ENCODE measurements around the gene SGMS2. TPM values are rescaled to one million over a fixed set of nuclear protein-coding genes. Genes with fewer than 3 reads are reported as not detected.

SGMS2 gene
- total RNA-seq, 1 donor from 2014 or later = 1.1 TPM

- no peak for TF ChIP-seq EZH2 (IDR thresholded peaks at IDR 0.05)
- no peak for TF ChIP-seq CTCF (IDR thresholded peaks at IDR 0.05)
- no peak for TF ChIP-seq EZH2phosphoT487 (IDR thresholded peaks at IDR 0.05)
- Histone ChIP-seq H3K4me3 (no peak overlapping the region), H3K27ac (no peak overlapping the region), H3K9ac (no peak overlapping the region), H2AFZ (replicated peaks) (no peak overlapping the region), H4K20me1 (ENCODE audit: low read depth) (no peaks in the 10 kb centered on the region), H3K9me3 (ENCODE audit: low read depth) (peaks cover 7% of the 10 kb centered on the region), H3K79me2 (ENCODE audit: low read depth) (no peaks in the 10 kb centered on the region), H3K4me1 (no peaks in the 10 kb centered on the region), H3F3A (ENCODE audit: low read depth) (no peaks in the 10 kb centered on the region), H3K36me3 (no peaks in the 10 kb centered on the region), H3K4me2 (no peak overlapping the region), H3K27me3 (no peaks in the 10 kb centered on the region)
- Mint-ChIP-seq H3K4me3 (no peak overlapping the region), H3K27me3 (ENCODE audit: insufficient read depth, low read depth) (no peaks in the 10 kb centered on the region), H3K9me3 (peaks cover 6% of the 10 kb centered on the region), H3K4me1 (no peaks in the 10 kb centered on the region), H3K27ac (no peak overlapping the region), H3K36me3 (no peaks in the 10 kb centered on the region)
- DNase-seq (ENCODE audit: low spot score) = no peak
Measured at GRCh38 chr4:107915220-107915619, 90.5 kb downstream of the SGMS2 start.

GRCh38 chr4:107916623-107917022 is 91.9 kb downstream of the SGMS2 start:
- H3K4me1 Mint-ChIP-seq = no peaks in the 10 kb centered on the region
- H3K4me2 ChIP-seq = no peak overlapping the region
- no peak overlapping the region for H3K4me3 ChIP-seq
- DNase-seq (ENCODE audit: low spot score) = no peak
- H4K20me1 ChIP-seq (ENCODE audit: low read depth) = no peaks in the 10 kb centered on the region
- H3K27me3 ChIP-seq = no peaks in the 10 kb centered on the region
- no peaks in the 10 kb centered on the region for H3K4me1 ChIP-seq
- no peak overlapping the region for H3K27ac ChIP-seq
- no peak overlapping the region for H2AFZ ChIP-seq (replicated peaks)
- H3K36me3 ChIP-seq = no peaks in the 10 kb centered on the region
- H3F3A ChIP-seq (ENCODE audit: low read depth) = no peaks in the 10 kb centered on the region
- no peaks in the 10 kb centered on the region for H3K36me3 Mint-ChIP-seq
- no peak for TF ChIP-seq EZH2phosphoT487 (IDR thresholded peaks at IDR 0.05)
- TF ChIP-seq CTCF (IDR thresholded peaks at IDR 0.05) = no peak
- no peak for TF ChIP-seq EZH2 (IDR thresholded peaks at IDR 0.05)
- H3K27ac Mint-ChIP-seq = no peak overlapping the region
- no peak overlapping the region for H3K4me3 Mint-ChIP-seq
- H3K79me2 ChIP-seq (ENCODE audit: low read depth) = no peaks in the 10 kb centered on the region
- peaks cover 9% of the 10 kb centered on the region for H3K9me3 Mint-ChIP-seq
- H3K9ac ChIP-seq = no peak overlapping the region
- H3K27me3 Mint-ChIP-seq (ENCODE audit: insufficient read depth, low read depth) = no peaks in the 10 kb centered on the region
- peaks cover 7% of the 10 kb centered on the region for H3K9me3 ChIP-seq (ENCODE audit: low read depth)

- Mint-ChIP-seq H3K9me3 (peaks cover 9% of the 10 kb centered on the region), H3K4me3 (no peak overlapping the region), H3K27me3 (ENCODE audit: insufficient read depth, low read depth) (no peaks in the 10 kb centered on the region), H3K36me3 (no peaks in the 10 kb centered on the region), H3K4me1 (no peaks in the 10 kb centered on the region), H3K27ac (no peak overlapping the region)
- H3K27me3 ChIP-seq = no peaks in the 10 kb centered on the region
- H3F3A ChIP-seq (ENCODE audit: low read depth) = no peaks in the 10 kb centered on the region
- DNase-seq (ENCODE audit: low spot score) = no peak
- no peak overlapping the region for H3K9ac ChIP-seq
- H4K20me1 ChIP-seq (ENCODE audit: low read depth) = no peaks in the 10 kb centered on the region
- H3K4me3 ChIP-seq = no peak overlapping the region
- H2AFZ ChIP-seq (replicated peaks) = no peak overlapping the region
- H3K4me2 ChIP-seq = no peak overlapping the region
- no peaks in the 10 kb centered on the region for H3K36me3 ChIP-seq
- no peaks in the 10 kb centered on the region for H3K4me1 ChIP-seq
- no peak for TF ChIP-seq CTCF (IDR thresholded peaks at IDR 0.05)
- no peak for TF ChIP-seq EZH2phosphoT487 (IDR thresholded peaks at IDR 0.05)
- no peak for TF ChIP-seq EZH2 (IDR thresholded peaks at IDR 0.05)
- H3K79me2 ChIP-seq (ENCODE audit: low read depth) = no peaks in the 10 kb centered on the region
- H3K9me3 ChIP-seq (ENCODE audit: low read depth) = peaks cover 7% of the 10 kb centered on the region
- no peak overlapping the region for H3K27ac ChIP-seq
Measured at GRCh38 chr4:107917500-107917899, 92.8 kb downstream of the SGMS2 start.

Measured in neural progenitor cell (in vitro differentiated cells).